ENCODE results near the gene PTCHD1. TPM values are rescaled to one million over a fixed set of nuclear protein-coding genes. Genes with fewer than 3 reads are reported as not detected.

Gene PTCHD1
- not detected in 2 replicates for total RNA-seq (2014; rRNA removed; shearing (Covaris generic); ENCODE audit: low replicate concordance)

DNA sequence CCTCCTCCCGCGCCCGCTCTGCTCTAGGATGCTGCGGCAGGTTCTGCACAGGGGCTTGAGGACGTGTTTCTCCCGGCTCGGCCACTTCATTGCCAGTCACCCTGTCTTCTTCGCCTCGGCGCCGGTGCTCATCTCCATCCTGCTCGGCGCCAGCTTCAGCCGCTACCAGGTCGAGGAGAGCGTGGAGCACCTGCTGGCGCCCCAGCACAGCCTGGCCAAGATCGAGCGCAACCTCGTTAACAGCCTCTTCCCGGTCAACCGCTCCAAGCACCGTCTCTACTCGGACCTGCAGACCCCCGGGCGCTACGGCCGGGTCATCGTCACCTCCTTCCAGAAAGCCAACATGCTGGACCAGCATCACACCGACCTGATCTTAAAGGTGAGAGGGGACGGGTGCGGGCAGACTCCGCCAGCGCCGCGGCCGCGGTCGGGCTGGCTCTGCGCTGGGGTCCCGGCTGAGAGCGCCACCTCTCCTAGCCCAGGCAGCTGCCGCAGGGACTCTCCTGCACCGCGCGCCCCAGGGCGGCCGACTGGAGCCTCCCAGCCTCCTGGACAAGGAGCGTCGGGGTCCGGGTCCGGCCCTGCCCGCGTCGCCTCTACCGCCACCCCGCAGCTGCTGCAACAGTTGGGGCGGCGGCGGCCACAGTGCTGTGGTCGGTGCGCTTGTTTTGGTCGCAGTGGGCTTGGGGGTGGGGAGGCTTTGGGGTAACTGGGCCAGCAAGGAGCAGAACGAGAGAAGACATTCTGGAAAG is at the start of gene PTCHD1:
Gene PTCHD1, plus strand, starts transcription at position 2 of the 752 bp plus-strand sequence. Its CDS starts 27 bp downstream, at position 29.
- Histone ChIP-seq H3K27ac (ENCODE audit: low read length) (no peak within 1 kb of the TSS), H3K79me2 (ENCODE audit: low read length) (no peaks in the 10 kb centered on the region), H3K9me3 (ENCODE audit: low read length) (no peaks in the 10 kb centered on the region), H3K9me2 (replicated peaks; ENCODE audit: insufficient read depth, low read length) (no peaks in the 10 kb centered on the region), H3K4me1 (ENCODE audit: low read length) (no peaks in the 10 kb centered on the region), H3K36me3 (ENCODE audit: insufficient read depth, low read length) (no peaks in the 10 kb centered on the region; the same call in 1 of the 2 replicates), H2AFZ (ENCODE audit: low read length) (no peak within 1 kb of the TSS), H4K20me1 (ENCODE audit: insufficient read depth, low read depth, low read length) (no peaks in the 10 kb centered on the region), H3K27me3 (ENCODE audit: low read length) (no peaks in the 10 kb centered on the region), H3K9ac (ENCODE audit: low read length) (no peak within 1 kb of the TSS), H3K4me3 (ENCODE audit: low read length) (no peak within 1 kb of the TSS), H3K4me2 (ENCODE audit: low read depth, low read length, poor library complexity, severe bottlenecking) (no peak within 1 kb of the TSS)
- DNase-seq, result no peak

DNA sequence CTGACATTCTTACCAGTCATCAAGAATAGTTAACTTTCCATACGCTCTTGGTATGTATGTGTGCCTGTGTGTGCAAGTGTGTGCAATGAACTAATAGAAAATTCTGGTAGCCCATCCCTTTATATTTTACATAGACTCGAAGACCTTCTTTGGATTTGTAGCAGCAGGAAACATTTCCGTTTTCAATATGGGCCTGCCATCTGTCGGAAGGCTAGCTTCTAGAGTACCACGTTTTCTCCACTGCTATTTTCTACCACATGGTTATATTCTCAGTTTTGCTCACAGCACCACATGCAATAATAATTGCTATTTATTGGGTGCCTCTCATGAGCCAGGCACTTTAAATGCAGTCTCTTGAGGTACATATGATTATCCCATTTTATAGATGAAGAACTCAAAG is 47.9 kb upstream of the PTCHD1 start:
- Histone ChIP-seq H3K9me3 (ENCODE audit: low read length) (no peaks in the 10 kb centered on the region), H3K9me2 (replicated peaks; ENCODE audit: insufficient read depth, low read length) (no peaks in the 10 kb centered on the region), H3K9ac (ENCODE audit: low read length) (no peak overlapping the region), H3K36me3 (ENCODE audit: insufficient read depth, low read length) (no peaks in the 10 kb centered on the region), H3K79me2 (ENCODE audit: low read length) (no peaks in the 10 kb centered on the region), H3K4me2 (ENCODE audit: low read depth, low read length, poor library complexity, severe bottlenecking) (no peak overlapping the region), H2AFZ (ENCODE audit: low read length) (no peak overlapping the region), H3K27me3 (ENCODE audit: low read length) (no peaks in the 10 kb centered on the region), H4K20me1 (ENCODE audit: insufficient read depth, low read depth, low read length) (no peaks in the 10 kb centered on the region), H3K4me3 (ENCODE audit: low read length) (no peak overlapping the region), H3K4me1 (ENCODE audit: low read length) (no peaks in the 10 kb centered on the region), H3K27ac (ENCODE audit: low read length) (no peak overlapping the region)
- DNase-seq, result no peak

DNA sequence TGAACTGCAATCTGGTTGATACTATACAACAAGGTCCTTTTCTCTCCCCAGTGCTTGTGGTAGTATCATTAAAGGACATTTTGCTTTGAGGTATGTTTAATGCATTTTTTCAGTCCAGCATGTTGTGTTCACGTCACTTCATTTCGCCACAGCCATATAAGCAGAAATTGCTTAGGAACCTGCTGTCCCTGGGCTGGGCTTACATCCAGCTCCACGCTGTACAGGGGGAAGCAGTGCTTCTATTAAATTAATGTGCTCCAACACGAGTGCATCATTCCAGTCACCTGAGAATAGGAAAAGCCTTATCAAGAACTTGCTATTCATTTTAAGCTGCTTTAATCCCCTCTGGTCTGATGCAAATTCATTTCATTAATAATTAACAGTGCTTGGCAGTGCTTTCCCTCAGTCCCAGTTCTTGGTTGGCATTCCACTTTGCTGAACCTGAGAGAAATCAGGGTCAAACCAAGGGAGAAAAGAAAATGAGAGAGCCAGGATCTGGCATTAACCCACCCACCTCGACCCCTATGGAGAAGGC is 47.4 kb upstream of the PTCHD1 start:
- no peaks in the 10 kb centered on the region for H3K27me3 ChIP-seq (ENCODE audit: low read length)
- H3K4me3 ChIP-seq (ENCODE audit: low read length), result no peak overlapping the region
- H3K9me3 ChIP-seq (ENCODE audit: low read length), result no peaks in the 10 kb centered on the region
- H3K4me1 ChIP-seq (ENCODE audit: low read length), result no peaks in the 10 kb centered on the region
- no peak overlapping the region for H3K4me2 ChIP-seq (ENCODE audit: low read depth, low read length, poor library complexity, severe bottlenecking)
- no peaks in the 10 kb centered on the region for H4K20me1 ChIP-seq (ENCODE audit: insufficient read depth, low read depth, low read length)
- H3K9ac ChIP-seq (ENCODE audit: low read length), result no peak overlapping the region
- H3K36me3 ChIP-seq (ENCODE audit: insufficient read depth, low read length), result no peaks in the 10 kb centered on the region
- no peaks in the 10 kb centered on the region for H3K9me2 ChIP-seq (replicated peaks; ENCODE audit: insufficient read depth, low read length)
- H3K79me2 ChIP-seq (ENCODE audit: low read length), result no peaks in the 10 kb centered on the region
- DNase-seq, result no peak
- no peak overlapping the region for H2AFZ ChIP-seq (ENCODE audit: low read length)
- no peak overlapping the region for H3K27ac ChIP-seq (ENCODE audit: low read length)

DNA sequence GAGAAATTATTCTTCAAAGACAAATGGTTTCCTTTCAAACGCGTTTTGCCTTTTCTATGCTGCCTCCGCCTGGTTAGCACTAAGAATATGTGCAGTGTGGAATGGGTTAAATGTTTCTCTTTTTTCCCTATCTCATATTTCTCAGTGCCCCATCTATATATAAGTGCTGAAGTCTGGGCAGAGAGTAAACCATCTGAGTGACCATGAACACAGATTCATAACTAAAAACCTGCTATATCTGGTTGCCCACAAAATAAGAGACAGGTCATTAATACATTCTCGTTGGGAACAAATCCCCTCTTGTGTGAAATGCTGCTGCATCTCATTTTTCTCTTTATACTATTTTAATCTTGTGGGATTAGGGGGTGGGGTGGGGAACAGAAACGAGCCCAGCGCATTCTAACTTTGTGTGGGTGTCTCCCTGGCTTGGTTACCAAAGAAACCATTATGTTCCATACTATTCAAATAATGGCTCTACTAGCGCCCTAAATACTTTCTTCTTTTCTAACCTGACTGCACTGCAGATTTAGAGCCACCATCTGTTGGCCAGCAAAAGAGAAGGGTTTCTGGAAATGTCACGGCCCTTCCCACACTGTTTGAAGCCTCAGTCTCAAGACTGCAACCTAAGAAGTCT is 42.2 kb upstream of the PTCHD1 start:
- Histone ChIP-seq H3K9me2 (replicated peaks; ENCODE audit: insufficient read depth, low read length) (no peaks in the 10 kb centered on the region), H3K4me2 (ENCODE audit: low read depth, low read length, poor library complexity, severe bottlenecking) (no peak overlapping the region), H2AFZ (ENCODE audit: low read length) (no peak overlapping the region)

DNA sequence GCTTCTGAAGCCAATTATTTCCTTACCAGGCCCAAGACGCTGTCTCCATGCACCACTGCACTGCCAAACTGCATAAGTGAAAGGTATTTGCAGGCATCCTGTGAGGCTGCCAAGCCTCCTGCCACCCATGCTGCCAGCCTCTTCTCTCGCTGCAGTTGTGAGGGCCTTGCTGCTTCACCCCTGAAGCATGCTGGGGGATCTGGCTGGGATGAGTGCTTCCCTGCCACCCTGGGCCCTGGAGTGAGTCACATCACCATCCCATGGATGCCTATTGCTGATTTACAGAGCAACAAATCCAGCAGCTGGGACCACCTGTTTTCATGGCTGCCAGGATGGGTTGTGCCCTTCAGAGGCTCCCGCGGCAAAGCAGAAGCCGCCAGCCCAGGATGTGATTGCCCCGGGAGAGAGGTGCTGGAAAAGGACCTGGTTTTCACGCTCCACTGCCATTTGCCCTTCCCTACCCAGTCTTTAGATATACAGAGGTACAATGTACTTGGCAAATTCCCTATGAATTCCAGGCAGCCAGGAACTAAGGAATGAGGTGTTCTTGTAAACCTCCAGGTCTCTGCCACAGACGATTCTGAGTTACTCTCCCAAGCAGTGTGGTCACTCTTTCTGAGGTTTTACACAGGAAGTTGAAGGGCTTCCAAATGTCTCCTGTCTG is 41.5 kb upstream of the PTCHD1 start:
- H3K9me2 ChIP-seq (replicated peaks; ENCODE audit: insufficient read depth, low read length), result no peaks in the 10 kb centered on the region
- no peak overlapping the region for H3K27ac ChIP-seq (ENCODE audit: low read length)
- no peak overlapping the region for H3K4me2 ChIP-seq (ENCODE audit: low read depth, low read length, poor library complexity, severe bottlenecking)
- H3K79me2 ChIP-seq (ENCODE audit: low read length), result no peaks in the 10 kb centered on the region
- no peak for DNase-seq
- H2AFZ ChIP-seq (ENCODE audit: low read length), result no peak overlapping the region
- no peaks in the 10 kb centered on the region for H4K20me1 ChIP-seq (ENCODE audit: insufficient read depth, low read depth, low read length)
- no peaks in the 10 kb centered on the region for H3K9me3 ChIP-seq (ENCODE audit: low read length)
- H3K9ac ChIP-seq (ENCODE audit: low read length), result no peak overlapping the region
- no peaks in the 10 kb centered on the region for H3K36me3 ChIP-seq (ENCODE audit: insufficient read depth, low read length)
- peaks cover 5% of the 10 kb centered on the region for H3K4me1 ChIP-seq (ENCODE audit: low read length)
- H3K4me3 ChIP-seq (ENCODE audit: low read length), result no peak overlapping the region
- H3K27me3 ChIP-seq (ENCODE audit: low read length), result no peaks in the 10 kb centered on the region

More for the DNA sequence above, 42.2 kb upstream of the PTCHD1 start:
- Histone ChIP-seq H3K27ac (ENCODE audit: low read length) (no peak overlapping the region), H3K4me3 (ENCODE audit: low read length) (no peak overlapping the region), H3K4me1 (ENCODE audit: low read length) (peaks cover 5% of the 10 kb centered on the region), H3K9ac (ENCODE audit: low read length) (no peak overlapping the region), H3K9me3 (ENCODE audit: low read length) (no peaks in the 10 kb centered on the region), H3K36me3 (ENCODE audit: insufficient read depth, low read length) (no peaks in the 10 kb centered on the region), H3K79me2 (ENCODE audit: low read length) (no peaks in the 10 kb centered on the region), H3K27me3 (ENCODE audit: low read length) (no peaks in the 10 kb centered on the region), H4K20me1 (ENCODE audit: insufficient read depth, low read depth, low read length) (no peaks in the 10 kb centered on the region)
- no peak for DNase-seq

DNA sequence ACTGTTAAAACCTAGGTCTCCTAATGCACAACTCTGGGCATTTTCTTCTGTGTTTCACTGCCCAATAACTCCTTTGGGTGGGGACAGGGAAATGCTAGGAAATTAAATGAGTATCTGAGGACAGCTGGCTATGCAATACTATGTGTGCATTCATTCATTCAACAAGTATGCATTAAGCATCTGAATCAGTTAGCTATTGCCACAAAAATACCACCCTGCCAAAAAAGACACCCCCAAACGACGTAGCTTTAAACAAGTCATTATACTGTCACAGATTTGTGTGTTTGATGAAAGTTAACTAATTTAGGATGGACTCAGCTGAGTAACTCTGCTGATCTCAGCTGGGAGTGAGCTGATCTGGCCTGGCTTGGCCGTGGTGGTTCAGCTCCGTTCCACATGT is 29.8 kb upstream of the PTCHD1 start:
- no peaks in the 10 kb centered on the region for H3K79me2 ChIP-seq (ENCODE audit: low read length)
- no peaks in the 10 kb centered on the region for H3K27me3 ChIP-seq (ENCODE audit: low read length)
- no peaks in the 10 kb centered on the region for H3K9me3 ChIP-seq (ENCODE audit: low read length)
- no peaks in the 10 kb centered on the region for H3K9me2 ChIP-seq (replicated peaks; ENCODE audit: insufficient read depth, low read length)
- H3K4me3 ChIP-seq (ENCODE audit: low read length), result no peak overlapping the region
- no peak overlapping the region for H3K4me2 ChIP-seq (ENCODE audit: low read depth, low read length, poor library complexity, severe bottlenecking)
- H3K36me3 ChIP-seq (ENCODE audit: insufficient read depth, low read length), result no peaks in the 10 kb centered on the region
- H3K27ac ChIP-seq (ENCODE audit: low read length), result no peak overlapping the region
- no peaks in the 10 kb centered on the region for H4K20me1 ChIP-seq (ENCODE audit: insufficient read depth, low read depth, low read length)
- H3K9ac ChIP-seq (ENCODE audit: low read length), result no peak overlapping the region
- no peak for DNase-seq
- no peak overlapping the region for H2AFZ ChIP-seq (ENCODE audit: low read length)
- H3K4me1 ChIP-seq (ENCODE audit: low read length), result no peaks in the 10 kb centered on the region

DNA sequence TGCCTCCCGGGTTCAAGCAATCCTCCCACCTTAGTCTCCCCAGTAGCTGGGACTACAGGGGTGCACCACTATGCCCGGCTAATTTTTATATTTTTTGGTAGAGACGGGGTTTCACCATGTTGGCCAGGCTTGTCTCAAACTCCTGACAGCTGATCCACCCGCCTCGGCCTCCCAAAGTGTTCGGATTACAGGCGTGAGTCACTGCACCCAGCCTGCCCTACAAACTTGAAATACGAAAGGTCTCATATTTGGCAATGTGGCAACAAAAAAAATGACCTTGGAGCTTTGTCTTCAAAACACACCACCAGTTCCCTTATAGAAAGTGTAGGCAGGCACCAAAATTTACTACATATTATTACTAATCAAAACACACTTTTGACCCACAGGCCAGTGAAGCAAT is 22.9 kb upstream of the PTCHD1 start:
- Histone ChIP-seq H3K4me2 (ENCODE audit: low read depth, low read length, poor library complexity, severe bottlenecking) (no peak overlapping the region), H3K4me3 (ENCODE audit: low read length) (no peak overlapping the region), H3K9me3 (ENCODE audit: low read length) (no peaks in the 10 kb centered on the region), H2AFZ (ENCODE audit: low read length) (no peak overlapping the region), H3K79me2 (ENCODE audit: low read length) (no peaks in the 10 kb centered on the region), H3K9me2 (replicated peaks; ENCODE audit: insufficient read depth, low read length) (no peaks in the 10 kb centered on the region), H3K27me3 (ENCODE audit: low read length) (no peaks in the 10 kb centered on the region), H3K9ac (ENCODE audit: low read length) (no peak overlapping the region), H4K20me1 (ENCODE audit: insufficient read depth, low read depth, low read length) (no peaks in the 10 kb centered on the region), H3K4me1 (ENCODE audit: low read length) (no peaks in the 10 kb centered on the region), H3K27ac (ENCODE audit: low read length) (no peak overlapping the region), H3K36me3 (ENCODE audit: insufficient read depth, low read length) (no peaks in the 10 kb centered on the region)
- no peak for DNase-seq

DNA sequence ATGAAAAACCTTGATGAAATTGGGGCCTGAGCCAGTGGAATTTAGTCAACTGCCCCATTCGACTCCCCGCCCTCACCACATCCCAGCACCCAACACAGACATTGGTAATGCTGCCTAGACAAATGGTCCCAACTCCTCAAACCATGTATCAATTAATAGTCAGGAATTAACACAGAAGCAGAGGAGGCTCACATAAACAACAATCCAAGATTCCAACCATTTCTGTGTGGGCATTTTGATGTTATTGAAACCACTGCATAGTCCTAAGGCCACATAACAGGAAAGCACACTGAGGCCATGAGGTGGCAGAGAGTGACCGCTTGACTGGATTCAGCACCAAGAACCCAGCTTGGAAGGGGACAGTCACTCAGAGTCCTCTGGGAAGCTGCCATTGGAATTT is 22.5 kb upstream of the PTCHD1 start:
- H3K9ac ChIP-seq (ENCODE audit: low read length), result no peak overlapping the region
- H3K9me3 ChIP-seq (ENCODE audit: low read length), result no peaks in the 10 kb centered on the region
- H3K27me3 ChIP-seq (ENCODE audit: low read length), result no peaks in the 10 kb centered on the region
- no peak overlapping the region for H3K27ac ChIP-seq (ENCODE audit: low read length)
- no peak overlapping the region for H3K4me2 ChIP-seq (ENCODE audit: low read depth, low read length, poor library complexity, severe bottlenecking)
- no peaks in the 10 kb centered on the region for H3K9me2 ChIP-seq (replicated peaks; ENCODE audit: insufficient read depth, low read length)
- no peak for DNase-seq
- no peak overlapping the region for H2AFZ ChIP-seq (ENCODE audit: low read length)
- no peaks in the 10 kb centered on the region for H3K79me2 ChIP-seq (ENCODE audit: low read length)
- no peaks in the 10 kb centered on the region for H3K4me1 ChIP-seq (ENCODE audit: low read length)
- H4K20me1 ChIP-seq (ENCODE audit: insufficient read depth, low read depth, low read length), result no peaks in the 10 kb centered on the region
- no peaks in the 10 kb centered on the region for H3K36me3 ChIP-seq (ENCODE audit: insufficient read depth, low read length)
- no peak overlapping the region for H3K4me3 ChIP-seq (ENCODE audit: low read length)
